NCI-H2081 (cell line): ENCODE measurements around the gene HSPB7.
"Not testable (repeated sequence)": the region's sequence is repeated elsewhere in the genome, so short reads cannot be mapped to it uniquely, and the experiment has no call there.

Experiments
- DNase-seq, 2 experiments: peaks; one replicate each; lab custom pipeline; 2025; lab: John Stamatoyannopoulos, UW

HSPB7 gene

DNA sequence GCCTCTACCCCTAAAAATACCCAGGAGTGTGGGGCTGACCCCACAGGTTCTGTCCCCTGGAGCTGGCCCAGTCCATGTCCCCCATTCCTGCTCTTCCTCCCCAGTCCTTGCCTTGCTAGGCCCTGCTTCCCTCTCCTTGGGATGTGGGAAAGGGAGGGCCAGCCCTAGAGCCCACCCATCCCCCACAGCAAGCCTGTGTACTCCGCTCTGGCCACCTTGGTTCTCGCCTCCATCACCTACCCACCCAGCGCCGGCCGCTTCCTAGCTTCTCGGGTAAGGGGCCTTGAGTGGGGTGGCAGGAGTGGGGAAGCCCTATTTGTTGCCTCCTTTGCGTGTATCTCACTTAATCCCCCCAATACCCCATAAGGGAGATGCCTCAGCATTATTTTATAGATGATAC is 32.5 kb upstream of the HSPB7 start:
- DNase-seq, result no peak

DNA sequence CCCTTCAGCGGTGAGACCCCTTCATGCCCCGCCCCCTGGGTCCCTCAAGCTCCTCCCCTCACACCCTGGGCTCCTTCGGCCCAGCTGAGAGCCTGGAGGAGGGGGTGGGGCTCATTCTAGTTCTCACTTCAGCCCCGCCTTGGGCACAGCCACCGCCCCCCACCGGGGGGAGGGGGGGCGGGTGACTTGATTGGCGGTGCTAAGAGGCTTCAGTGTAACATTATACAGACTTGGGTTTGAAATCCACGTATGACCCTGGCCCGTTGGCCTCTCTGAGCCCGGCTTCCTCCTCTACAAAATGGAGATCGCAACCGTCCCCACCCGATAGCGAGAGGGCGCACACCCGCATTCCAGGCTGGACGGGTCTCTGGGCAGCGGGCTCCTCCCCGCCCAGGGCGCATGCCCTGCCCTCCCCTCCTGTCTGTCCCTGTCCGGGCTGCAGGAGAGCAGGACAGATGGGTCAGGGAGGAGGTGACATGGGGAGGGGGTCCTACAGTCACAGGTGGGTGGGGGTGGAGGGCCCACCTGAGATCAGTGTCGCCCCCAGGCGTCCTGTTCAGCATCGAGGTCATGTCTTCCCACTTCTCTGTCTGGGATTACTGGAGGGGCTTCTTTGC is 30.8 kb upstream of the HSPB7 start:
- no peak for DNase-seq

DNA sequence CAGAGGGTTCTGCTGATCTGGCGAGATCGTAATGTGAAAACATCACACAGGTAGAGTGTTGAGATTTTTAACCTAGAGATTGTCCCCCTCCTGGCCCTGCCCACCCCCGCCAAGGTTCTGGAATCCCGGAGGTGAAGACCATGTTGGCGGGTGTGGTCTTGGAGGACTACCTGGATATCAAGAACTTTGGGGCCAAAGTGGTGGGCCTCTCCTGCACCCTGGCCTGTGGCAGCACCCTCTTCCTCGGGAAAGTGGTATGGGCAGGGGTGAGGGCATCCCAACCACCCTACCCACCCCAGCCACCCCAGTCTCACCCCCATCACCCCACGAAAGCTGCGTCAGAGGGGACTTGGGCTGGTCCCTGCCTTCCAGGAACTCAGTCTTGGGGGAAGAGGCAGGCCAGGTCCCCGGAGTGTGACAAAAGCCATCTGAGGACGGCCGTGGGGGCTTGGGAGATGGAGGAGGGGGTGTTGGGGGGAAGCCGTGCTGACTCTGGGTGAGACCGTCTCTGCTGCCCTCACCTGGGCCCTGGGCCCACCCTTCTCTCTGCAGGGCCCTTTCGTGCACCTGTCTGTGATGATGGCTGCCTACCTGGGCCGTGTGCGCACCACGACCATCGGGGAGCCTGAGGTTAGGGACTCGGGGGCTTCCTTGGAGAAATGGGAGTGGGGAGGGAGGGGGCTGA is 30.1 kb upstream of the HSPB7 start:
- DNase-seq, result no peak

DNA sequence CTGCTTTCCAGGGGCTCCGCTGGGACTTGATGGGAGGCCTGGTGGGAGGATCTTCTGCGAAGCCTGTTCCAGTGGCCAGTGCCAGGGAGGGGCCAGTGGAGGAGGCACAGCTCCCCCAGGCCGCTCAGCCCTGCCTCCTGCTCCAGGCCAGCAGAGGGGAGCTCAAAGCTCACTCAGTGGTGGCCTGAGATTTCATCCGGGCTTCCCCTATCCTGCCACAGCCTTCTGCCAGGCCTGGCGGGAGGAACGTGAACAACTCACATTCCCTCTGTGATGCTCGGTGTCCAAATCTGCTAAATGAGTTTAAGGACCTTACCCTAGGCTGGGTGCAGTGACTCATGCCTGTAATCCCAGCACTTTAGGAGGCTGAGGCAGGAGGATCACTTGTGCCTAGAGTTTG is 29.0 kb upstream of the HSPB7 start:
- no peak for DNase-seq

DNA sequence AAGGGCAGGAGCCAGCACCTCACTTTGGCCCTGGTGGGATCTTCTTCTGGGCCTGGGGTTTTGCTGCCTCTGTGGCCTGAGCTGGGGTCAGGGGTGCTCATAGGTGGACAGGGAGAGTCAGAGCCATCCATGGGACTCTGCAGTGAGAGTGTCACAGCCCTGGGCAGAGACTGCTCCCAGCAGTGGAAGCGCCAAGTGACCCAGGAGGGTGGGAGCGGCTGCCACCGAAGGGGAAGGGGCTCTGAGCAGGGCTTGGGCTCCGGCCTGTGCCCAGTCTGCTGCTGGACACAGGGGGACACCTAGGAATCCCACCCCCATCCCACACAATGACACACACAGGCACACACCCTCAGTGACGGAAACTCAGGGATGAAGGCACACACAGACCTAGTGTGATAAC is 26.1 kb upstream of the HSPB7 start:
- DNase-seq, result no peak

DNA sequence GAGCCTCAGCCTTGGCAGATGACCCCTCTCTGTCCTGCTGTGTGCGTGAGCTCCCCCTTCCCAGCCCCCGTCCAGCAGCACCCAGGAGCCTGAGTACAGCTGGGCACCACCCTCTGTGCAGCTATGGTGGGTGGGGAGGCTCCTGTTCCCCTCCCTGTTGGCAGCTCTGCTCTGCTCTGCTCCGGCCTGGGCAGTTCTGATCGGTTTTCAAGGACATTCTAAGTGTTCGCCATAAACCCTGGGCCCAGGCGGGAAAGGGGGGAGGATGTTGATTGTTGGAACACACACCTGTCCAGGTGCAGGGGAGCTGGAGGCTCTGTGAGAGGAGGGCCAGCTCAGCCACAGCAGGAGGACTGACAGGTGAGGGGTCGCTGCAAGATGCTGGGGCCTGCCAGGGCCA is 25.7 kb upstream of the HSPB7 start, which contains the start of gene CLCNKB:
Gene CLCNKB (plus strand): TSS at position 262 of the 400 bp plus-strand sequence. CDS start 711 bp downstream, outside the sequence.
- no peak for DNase-seq

DNA sequence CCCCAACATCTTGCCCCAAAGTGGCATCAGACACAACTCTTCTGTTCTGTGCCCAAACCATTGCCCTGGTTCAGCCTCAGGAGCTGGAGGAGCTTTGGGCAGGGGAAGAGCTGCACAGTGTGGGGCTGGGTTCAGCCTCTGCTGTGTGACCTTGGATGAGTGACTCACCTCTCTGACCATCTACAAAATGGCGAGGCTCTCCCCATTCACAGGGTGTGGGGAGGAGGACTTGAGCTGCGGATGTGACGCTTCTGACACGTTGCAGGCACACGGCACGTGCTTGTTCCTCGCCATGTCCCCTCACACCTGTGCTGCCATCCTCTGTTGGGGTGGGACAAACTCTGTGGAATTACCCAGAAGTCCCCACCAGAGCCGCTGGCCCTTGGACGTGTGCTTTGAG is 24.8 kb upstream of the HSPB7 start:
- not testable (repeated sequence) for DNase-seq

DNA sequence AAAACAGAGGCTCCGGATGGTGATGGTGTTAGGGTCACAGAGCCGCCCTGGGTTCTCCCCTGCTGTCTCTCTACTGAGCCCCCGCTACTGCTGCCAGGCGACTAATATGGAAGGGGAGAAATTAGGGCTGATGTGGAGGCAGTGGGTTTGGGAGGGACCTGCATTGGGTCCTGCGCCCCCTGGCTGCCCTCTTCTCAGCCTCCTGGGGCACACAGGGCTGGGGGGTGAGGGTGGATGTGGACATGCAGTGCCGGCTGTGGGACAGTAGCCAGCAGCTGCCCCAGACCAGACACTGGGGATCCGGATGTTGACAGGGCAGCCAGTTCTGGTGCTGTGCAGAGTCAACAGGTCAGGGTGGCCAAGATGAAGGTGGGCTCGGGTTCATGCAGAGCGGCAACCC is 24.3 kb upstream of the HSPB7 start:
- DNase-seq, result no peak

DNA sequence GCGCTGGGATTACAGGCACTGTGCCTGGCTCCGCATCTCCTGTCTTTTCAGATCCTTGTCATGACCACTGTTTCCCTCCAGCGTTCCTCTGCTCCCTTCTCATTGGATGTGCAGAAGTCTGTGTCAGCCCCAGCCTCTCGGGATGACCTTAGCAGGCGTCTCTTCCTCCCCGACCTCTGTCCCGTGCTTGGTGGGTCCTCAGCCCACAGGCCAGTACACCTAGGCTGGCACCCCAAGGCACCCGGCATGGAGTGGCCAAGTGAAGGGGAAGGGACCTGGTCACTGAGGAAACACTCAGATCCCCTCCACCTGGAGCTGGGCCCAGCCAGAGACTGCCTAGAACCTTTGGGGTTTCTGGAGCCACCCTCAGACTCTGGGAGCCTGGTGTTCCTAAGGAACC is 23.4 kb upstream of the HSPB7 start:
- no peak for DNase-seq

DNA sequence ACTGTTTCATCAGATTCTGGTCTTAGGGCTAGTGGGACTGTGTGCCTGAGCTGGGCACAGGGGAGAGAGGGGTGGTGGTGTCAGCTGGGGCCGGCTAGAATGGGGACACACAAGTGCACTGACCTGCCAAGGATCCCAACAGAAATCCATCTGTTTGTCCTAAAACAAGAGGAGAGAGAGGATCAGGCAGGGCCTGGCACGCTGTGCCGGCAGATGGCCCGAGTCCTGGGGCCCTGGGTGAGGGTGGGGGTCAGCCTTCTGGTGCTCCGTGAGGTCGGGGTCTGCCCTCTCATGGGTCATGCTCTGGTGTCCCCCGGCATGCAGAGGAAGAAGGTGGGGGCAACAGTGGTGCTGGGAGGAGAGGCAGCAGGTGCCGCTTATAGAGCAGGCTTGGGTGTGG is 22.0 kb upstream of the HSPB7 start:
- DNase-seq, result not testable (repeated sequence)

DNA sequence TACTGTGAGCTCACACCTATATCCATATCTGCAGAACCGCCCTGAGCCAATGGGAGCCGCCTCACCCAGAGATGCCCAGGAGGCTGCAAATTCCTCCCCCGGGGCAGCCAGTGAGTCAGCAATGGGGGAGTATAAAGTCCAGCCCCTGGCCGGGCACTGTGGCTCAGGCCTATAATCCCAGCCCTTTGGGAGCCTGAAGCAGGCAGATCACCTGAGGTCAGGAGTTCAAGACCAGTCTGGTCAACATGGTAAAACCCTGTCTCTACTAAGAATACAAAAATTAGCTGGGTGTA is 20.7 kb upstream of the HSPB7 start:
- DNase-seq, result no peak

DNA sequence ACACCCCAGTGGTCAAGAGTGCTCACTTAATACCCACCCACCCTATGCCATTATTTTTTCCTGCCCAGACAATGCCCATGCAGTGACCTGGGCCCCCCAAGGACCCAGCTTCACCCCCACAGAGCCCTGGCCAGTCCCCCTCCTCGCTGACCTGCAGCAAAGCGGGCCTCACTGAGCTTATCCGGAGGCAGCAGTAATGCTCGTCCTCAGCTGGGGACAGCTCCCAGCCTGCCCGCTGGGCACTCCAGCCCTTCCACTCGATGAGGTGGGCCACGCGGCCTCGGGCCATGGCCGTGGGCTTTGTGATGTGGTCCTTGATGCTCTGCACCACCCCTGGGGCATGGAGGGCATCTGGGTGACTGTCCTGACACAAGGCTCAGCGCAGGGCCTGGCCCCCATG is 18.6 kb upstream of the HSPB7 start:
- DNase-seq, result not testable (repeated sequence)

DNA sequence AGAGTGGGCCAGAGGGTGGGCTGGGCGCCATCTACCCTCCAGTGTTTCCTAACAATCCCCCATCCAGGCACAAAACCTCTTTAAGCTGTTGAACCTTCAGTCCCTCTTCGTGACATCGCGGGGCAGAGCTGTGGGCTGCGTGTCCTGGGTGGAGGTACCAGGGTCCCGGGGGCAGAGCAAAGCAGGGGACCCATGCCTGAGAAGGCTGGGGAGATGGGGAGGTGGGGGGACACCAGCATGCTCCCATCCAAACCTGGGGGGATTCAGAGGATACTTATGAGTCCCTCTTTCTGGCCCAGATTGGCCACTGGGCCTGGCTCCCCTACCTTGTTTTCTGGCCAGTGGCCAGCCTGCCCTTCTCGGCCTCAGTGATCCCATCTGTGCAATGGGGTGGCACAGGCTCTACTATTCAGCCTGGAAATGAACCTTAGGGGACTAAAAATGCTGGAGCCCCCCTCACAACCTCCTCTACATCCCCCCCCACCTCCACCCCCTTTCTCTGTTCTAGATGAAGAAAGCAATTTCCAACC is 15.3 kb upstream of the HSPB7 start:
- DNase-seq, result not testable (repeated sequence)

DNA sequence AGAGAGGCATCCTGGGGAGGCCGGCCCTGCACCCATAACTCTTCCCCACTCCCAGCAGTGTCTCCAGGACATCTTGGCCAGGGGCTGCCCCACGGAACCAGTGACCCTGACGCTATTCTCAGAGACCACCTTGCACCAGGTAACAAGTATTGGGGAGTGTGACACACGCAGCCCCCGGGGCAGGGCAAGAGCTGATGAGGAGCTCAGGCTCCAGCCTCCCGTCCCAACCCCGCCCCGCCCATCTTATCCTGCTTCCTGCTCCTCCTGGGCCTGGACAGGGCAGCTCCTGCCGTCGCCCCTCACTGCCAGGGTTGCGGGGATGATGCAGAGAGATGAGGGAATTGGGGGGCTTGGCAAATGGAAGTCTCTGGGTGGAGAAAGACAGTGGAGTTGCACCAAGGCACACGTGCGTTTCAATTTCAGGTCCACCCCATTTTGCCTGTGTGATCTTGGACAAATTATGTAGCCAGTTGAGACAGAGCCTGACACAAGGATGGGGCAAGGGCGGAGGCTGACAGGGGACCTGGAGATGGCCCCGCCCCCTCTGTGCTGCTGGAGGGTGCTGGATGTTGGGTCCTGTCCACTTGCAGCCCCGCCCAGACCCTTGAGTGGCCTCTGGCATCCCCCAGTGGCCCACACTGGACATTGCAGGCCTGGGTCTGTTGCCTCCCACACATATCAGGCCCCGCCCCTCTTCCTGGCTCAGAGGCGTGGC is 14.7 kb upstream of the HSPB7 start:
- peak; percentile 66 to 71 for DNase-seq

DNA sequence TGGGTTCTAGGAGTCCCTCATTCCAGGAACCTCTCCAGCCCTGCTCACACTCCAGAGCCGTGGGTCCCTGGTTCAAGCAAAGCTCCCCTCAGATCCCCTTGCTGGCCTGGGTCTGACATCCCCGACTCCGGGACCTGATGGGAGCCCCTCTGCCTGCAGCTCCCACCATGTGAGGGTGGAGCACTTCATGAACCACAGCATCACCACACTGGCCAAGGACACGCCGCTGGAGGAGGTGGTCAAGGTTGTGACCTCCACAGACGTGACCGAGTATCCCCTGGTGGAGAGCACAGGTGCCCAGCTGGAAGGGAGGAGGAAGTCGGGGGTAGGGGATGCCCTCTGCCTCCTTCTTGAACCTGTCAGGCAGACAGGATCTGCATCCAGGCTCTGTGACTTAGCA is 13.7 kb upstream of the HSPB7 start:
- no peak for DNase-seq

DNA sequence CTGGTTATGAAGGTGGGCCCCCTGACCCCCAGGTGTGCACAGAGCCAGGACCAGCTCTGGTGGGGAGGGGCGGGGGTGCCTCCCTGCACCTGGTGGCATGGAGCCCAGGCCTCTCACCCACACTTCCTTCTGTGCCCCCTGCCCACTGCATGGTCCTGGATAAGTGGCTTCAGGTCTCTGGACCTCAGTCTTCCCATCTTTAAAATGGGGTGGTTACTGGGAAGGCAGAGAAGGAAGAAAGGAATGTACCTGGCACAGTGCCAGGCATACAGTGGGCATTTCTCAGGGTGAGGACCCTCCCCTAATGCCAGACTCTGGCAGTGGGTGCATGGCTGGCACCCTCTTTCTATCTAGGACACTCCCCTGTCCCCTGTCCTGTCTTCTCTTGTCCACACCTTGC is 11.4 kb upstream of the HSPB7 start:
- DNase-seq, result no peak

DNA sequence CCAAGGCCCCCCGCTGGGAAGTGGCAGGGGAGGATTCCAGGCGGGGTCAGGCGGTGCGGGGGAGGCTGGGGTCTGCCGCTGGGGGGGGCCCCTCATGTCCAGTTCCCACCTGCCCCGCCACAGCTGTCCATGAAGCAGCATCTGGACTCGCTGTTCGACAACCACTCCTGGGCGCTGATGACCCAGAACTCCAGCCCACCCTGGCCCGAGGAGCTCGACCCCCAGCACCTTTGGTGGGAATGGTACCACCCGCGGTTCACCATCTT is 11.1 kb upstream of the HSPB7 start:
- DNase-seq, result not testable (repeated sequence)

DNA sequence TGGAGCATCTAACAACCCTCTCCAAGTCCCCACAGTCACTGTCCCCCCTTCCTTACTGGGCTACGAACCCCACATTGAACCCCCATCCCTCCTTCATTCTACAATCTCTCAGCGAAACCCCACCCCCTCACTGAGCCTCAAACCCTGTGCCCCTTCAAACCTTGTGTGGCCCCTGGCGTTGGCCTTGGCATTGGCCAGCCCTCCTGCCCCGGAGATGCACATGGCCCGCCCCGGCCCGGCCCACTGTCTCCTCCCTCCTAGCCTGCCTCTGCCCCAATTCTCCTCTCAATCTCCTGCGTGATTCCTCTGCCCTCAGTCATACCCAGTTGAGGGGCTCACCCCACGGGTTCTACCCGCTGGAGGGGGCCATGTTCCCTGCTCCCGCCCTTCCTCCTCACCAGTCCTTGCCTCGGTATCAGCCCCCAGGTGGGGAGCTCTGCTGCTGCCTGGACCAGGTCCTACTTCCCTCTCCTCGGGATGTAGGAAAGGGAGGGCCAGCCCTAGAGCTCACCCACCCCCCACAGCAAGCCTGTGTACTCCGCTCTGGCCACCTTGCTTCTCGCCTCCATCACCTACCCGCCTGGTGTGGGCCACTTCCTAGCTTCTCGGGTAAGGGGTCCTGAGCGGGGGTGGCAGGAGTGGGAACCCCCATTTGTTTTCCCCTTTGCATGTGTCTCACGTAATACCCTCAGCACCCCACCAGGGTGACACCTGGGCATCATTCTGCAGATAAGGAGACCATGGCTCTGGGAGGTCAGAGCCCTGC is 10.6 kb upstream of the HSPB7 start:
- no peak for DNase-seq

DNA sequence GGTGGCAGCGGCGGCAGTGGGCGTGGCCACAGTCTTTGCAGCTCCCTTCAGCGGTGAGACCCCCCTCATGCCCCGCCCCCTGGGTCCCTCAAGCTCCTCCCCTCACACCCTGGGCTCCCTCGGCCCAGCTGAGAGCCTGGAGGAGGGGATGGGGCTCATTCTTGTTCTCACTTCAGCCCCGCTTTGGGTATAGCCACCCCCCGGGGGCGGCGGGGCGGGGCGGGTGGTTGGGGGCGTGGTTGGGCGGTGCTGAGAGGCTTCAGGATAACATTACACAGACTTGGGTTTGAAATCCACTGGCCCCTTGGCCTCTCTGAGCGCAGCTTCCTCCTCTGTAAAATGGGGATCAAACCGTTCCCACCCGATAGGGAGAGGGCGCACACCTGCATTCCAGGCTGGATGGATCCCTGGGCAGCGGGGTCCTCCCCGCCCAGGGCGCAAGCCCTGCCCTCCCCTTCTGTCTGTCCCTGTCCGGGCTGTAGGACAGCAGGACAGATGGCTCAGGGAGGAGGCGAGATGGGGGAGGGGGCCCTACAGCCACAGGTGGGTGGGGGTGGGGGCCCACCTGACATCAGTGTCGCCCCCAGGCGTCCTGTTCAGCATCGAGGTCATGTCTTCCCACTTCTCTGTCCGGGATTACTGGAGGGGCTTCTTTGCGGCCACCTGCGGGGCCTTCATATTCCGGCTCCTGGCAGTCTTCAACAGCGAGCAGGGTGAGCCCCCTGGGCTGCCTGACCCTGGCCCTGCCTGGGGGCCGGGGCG is 9.1 kb upstream of the HSPB7 start:
- DNase-seq, result no peak

DNA sequence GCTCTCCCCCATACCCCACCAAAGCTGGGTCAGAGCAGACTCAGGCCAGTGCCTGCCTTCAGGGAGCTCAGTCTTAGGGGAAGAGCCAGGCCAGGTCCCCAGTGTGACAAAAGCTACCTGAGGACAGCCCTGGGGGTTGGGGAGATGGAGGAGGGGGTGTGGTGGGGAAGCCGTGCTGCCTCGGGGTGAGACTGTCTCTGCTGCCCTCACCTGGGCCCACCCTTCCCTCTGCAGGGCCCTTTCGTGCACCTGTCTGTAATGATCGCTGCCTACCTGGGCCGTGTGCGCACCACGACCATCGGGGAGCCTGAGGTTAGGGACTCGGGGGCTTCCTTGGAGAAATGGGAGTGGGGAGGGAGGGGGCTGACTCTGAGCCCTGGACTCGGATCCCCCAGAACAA is 8.5 kb upstream of the HSPB7 start:
- DNase-seq, result not testable (repeated sequence)

DNA sequence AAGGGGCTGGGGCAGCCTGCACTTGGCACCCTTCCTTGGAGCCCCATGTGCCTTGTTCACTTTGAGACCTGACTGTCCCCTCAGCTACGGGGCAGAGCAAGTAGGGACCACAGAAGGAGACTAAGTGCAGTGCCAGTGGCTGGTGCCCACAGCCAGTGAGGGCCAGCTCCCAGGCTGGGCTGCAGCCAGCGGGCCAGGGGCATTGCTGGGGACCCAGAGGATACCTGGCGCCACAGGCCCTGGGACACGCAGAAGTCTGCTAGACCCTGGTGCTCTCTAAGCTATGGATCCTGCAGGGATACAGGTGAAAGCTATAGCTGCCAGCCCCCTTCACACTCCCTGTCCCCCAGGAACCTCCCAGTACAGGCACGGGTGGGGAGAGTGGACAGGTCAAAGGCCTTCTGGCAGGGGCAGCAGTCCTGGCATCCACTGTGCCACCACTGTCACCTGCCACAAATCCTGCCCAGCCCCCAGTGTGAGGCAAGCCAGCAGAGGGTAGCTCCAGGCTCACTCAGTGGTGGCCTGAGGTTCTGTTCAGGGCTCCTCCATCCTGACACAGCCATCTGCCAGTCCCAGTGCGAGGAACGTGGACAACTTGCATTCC is 5.3 kb upstream of the HSPB7 start:
- no peak for DNase-seq

DNA sequence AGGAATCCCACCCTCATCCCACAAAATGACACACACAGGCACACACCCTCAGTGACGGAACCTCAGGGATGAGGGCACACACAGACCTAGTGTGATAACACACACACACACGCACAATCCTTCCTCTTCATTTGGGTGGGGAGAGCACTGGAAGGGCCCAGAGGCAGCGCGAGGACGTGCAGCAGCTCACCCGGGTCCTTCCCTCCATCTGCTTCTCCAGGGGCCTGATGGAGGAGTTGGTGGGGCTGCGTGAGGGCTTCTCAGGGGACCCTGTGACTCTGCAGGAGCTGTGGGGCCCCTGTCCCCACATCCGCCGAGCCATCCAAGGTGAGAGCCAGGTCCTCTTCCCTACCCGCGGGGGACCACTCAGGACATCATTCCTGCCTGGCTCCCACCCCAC is 4.5 kb upstream of the HSPB7 start:
- DNase-seq, result no peak
